SW480 (cell line): ENCODE measurements around the gene HHAT.
"Not testable (repeated sequence)": the region's sequence is repeated elsewhere in the genome, so short reads cannot be mapped to it uniquely, and the experiment has no call there.

ENCODE experiments used
- DNase-seq: peaks from one replicate; pipeline ENCODE4 v3.0.0-alpha.2; 2016; ENCODE audit warnings: low spot score

Gene HHAT

GRCh38 chr1:210397252-210397651, 68.5 kb downstream of the HHAT start:
- DNase-seq = no peak

DNA sequence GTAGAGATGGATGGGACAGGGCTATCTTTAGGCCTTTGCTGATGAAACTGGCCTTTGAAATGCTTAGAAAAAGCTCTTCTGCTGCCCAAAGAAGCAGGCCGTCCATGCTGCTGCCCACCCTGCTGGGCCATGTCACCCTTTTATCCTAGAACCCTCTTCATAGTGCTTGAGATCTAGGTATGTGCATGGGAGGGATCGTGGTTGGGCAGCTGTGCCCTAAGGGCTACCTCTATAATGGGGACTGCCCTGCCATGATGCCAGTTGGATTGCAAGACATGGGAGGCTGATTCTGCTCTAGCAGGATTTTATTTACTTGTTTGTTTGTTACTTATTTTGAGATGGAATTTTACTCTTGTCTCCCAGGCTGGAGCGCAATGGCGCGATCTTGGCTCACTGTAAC, 69.0 kb downstream of the HHAT start:
- no peak for DNase-seq

DNA sequence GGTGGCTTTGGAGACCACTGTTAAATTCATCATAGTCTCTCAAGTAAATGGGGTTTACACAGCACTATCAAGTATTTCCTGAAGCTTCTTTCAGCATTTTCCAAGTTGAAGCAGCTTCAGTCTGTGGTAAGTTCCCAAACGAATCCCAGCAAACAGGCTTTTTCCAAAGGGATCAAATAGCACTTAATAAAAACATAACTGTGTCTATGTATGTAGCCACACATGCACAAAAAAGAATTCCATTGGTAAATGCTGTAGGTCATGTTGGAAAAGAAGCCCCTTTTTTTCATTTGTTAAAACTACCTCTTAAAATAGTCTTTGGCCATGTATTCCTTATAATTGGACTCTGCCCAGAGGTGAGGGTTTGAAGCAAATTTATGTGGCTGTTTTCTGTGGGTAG, 69.8 kb downstream of the HHAT start:
- DNase-seq = no peak

DNA sequence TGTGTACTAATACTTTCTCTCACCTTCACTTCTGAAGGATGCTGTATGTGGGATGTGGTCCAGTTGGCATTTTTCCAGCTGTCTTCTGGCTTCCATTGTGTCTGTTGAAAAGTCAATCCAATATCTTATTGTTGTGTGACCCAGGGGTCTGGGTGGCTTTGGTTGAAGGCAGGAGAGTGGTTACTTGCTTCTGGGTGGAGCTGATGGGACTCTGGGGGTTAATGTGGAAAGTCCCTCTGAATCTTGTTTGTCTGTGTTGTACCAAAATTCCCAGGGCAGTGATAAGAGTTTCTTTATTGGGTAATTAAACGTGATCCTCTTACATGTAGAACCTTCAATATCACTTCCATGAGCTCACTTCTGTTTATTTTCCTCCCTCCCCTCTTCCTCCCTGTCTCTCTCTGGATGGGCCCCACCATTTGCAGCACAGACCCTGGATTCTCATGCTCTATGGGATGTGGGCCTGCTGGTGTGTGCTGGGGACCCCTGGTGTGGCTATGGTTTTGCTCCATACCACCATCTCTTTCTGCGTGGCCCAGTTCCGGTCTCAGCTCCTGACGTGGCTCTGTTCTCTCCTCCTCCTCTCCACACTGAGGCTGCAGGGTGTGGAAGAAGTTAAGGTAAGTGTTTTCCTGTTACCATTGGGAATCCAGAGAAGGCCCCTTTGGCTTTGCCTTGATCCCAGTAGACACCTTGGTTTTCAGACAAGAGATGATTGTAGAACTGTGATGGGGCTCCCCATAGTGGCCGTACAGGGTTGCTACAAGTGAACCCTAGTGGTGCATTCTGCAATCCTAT, 71.5 kb downstream of the HHAT start:
- DNase-seq = peak; percentile 81

DNA sequence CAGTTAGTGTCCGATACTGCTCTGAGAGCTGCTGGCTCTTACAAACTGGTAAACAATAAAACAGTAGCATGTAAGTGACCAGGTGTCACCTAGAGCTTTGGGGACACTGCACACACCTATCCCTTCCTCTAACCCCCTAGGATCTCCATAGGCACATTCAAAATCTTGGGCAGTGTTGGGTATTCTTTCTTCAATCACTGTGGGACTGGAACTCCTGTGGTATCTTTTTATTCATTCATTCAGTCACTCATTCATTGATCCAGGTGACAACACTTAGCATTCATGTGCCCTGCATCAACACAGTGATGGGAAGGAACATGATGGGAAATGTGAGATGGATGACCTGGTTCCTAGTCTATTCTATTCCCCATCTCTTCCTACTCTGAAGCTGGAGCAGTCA, 73.9 kb downstream of the HHAT start:
- DNase-seq = no peak

DNA sequence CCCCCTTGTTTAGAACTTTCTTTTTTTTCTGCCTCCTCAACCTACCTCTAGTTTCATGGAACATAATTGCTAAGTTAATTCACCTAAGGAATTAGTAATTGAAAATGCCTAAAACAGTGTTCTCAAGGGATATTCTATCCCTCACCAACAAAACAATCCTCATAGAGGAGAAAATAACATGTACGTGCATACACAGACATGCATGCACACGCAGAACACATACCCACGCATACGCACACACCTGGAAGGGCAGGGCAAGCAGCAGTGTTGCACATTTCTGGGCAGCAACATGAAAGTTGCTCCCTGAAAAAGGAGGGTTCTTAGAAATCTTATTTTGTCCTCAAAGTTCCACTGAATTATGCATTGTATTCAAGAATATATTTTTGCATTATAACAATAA, 76.6 kb downstream of the HHAT start:
- DNase-seq = no peak

GRCh38 chr1:210406341-210406740, 77.6 kb downstream of the HHAT start:
- not testable (repeated sequence) for DNase-seq

DNA sequence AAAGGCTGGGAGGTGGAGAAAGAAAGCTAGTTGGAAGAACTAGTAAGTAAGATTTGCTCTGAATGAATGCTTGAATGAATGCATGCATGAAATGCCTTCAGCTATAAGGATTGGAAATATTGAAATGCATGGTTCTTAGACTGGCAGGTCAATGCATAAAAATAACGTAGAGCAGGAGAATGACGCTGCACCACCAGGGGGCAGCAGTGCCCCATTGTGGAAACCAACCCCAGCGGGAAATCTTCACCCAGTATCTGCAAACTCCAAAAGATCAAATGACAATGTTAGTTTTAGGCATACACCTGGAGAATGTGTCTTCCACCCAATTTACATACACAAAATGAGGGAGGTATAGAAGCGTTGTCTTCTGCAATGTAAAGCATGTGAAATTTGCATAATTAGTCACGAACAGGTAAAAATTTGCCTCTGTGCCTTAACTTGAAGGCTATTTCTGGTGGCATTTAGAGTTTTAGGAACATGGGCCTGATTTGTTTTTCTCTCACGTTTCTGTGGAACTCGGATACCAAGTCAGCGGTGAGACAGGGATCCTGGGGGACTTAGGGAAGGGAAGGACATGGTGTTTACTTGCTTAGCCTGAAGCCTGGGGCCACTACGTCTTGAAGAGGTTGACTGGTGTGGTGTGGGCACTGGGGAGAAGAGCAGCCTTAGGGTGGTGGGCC, 78.6 kb downstream of the HHAT start:
- DNase-seq = peak; percentile 58

DNA sequence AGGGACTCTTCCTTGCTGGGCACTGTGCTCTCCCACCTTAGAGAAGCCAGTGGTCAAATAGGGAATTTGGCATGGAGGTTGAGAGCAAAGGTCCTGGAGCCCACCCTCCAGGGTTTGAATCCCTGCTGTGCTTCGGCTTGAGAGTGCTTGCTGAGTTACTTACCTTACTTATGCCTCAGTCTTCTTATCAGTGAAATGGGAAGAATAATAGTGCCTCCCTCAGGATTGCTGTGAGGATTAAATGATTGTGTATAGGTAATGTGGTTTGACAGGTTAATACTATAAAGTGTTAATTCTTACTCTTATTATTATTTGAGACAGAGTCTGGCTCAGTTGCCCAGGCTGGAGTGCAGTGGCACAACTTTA, 79.2 kb downstream of the HHAT start:
- DNase-seq = no peak

DNA sequence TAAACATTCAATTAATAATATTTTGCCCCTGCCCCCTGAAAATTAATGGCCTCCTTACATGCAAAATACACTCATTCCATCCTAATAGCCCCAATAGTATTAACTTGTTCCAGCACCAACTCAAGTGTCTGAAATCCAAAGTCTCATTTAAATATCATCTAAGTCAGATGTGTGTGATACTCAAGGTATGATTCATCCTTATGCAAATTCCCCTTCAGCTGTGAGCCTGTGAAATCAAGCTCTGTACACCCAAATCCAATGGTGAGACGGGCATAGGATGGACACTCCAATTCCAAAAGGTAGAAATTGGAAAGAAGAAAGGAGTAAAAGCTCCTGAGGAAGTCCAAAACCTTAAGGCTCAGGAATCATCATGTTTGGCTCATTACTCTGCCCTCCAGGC, 83.5 kb downstream of the HHAT start:
- no peak for DNase-seq

DNA sequence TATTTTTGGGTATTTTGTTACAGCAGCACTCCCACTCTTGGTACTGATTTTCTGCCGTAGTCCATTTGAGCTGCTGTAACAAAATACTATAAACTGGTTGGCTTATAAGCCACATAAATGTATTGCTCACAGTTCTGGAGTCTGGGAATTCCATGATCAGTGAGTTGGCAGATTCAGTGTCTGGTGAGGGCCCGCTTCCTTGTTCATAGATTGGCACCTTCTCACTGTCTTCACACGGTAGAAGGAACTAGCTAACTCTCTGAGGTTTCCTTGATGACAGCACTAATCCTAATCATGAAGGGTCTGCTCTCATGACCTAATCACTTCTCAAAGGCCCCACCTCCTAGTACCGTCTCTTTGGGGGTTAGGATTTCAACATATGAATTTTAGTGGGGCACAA, 85.2 kb downstream of the HHAT start:
- no peak for DNase-seq

DNA sequence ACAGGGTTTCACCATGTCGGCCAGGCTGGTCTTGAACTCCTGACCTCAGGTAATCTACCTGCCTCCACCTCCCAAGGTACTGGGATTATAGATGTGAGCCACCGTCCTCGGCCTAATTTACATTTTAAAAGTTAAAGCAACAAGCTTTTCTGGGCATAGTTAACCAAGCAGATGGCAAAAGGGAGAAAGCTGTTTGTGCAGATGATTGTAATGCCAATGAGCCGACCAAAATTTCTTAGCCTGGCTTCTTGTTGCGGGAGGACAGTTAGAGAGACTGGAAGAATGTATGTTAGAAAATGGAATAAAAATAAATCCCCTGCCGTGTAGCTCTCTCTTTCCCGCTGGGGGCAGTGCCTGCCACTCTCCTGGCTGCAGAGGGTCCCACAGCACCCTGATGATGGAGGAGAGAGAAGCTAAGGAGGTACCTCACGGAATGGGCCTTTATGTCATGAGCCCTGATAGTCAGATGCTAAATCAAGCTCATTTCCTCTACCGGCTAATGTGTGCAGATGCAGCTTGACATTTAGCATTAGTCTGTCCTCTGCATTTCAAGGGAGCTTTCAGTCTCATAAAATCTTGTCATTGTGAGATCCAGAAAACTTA, 87.2 kb downstream of the HHAT start:
- DNase-seq = no peak

DNA sequence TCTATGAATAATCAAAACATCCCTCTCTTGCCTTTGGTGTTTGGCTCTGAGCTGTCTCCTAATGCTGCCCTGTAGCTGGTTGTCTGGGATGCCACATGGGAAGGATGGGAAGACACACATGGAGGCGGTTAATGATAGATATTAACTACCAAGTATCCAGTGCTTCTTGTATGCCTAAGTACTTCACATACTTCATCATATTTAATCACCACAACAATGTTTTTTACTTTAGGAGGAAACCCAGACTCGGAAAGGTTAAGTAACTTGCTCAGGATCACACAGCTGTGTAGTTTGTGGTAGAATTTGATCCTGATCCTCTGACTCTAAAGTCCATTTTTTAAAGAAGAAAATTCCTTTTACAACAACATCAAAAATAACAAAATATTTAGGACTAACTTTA, 88.0 kb downstream of the HHAT start:
- DNase-seq = no peak

GRCh38 chr1:210417881-210418280, 89.2 kb downstream of the HHAT start:
- no peak for DNase-seq

GRCh38 chr1:210418863-210419650, 90.4 kb downstream of the HHAT start:
- no peak for DNase-seq

- DNase-seq = not testable (repeated sequence)
These were observed 98.0 kb downstream of the HHAT start for GRCh38 chr1:210426696-210427095.

GRCh38 chr1:210428696-210429095, 100.0 kb downstream of the HHAT start:
- DNase-seq = no peak

DNA sequence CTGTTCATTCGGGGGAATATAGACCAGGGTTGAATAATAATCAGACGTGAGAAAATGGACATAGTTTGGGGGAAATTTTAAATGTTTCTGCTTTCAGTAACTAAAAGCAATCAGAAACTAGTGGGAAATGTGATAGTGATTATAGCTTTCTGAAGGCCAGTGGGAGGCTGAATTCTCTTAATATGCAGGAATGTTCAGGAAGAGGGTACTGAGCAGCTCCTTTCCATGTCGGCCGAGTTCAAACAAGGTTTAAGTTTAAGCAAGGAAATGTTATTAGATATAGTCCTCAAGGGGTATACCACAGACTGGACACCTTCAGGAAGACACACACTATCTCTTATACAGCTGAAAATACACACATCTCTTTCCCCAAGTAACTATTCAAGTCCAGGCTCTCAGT, 105.5 kb downstream of the HHAT start:
- DNase-seq = no peak

DNA sequence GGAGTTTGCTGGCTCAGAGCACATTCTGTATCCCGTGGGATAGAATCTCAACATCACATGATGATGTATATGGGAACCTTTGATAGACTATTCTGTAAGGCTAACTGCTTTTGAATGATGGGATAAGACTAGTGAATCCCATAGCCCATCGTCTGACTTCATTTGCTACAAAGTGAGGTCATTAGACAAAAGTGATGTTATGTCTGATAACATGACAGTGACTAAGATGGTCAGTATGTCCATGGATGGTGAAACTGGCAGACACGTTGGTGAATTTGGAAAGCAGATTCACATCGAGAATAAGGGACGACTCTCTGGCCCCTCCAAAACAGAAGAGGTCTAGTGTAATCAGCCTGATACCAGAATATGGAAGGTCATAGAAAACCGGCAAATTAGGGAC, 108.4 kb downstream of the HHAT start:
- DNase-seq = no peak

DNA sequence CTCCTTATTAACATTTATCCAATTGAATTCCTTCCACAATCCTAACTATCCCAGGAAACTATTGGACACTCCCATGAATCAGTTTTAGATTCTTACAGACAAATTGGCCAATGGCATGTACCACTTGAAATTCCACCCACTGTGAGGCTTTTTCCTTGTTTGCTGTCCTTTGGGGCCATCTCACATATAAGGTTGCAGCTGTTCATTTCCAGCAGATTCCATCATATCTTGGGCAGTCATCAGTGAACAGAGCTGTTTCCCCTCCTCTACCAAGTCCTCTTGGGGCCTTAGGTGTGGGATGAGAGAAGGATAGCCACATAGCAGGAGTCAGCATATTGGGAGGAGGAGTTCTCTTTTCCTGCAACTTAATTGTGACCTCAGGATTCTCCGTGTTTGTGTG, 109.1 kb downstream of the HHAT start:
- no peak for DNase-seq

GRCh38 chr1:210438928-210439841, 110.5 kb downstream of the HHAT start:
- DNase-seq = peak; percentile 90

DNA sequence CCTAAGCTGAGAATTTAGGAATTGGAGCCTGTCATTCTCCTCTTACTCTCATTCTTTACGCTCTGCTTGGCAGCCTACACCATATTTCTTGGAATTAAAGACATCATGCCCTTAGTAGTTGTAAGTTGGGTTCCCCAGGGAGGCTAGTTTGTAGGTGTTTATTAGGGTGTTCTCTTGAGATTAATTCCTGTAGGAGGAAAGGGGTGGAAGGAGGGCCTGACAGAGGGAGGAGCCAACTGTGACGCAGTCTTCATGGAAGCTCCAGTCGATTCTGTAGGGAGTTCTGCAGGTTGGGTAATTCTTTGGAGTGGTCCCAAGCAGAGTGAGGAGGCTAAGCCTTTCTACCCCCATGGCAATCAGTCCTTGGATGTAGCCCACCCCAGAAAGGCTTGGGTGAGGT, 111.4 kb downstream of the HHAT start:
- DNase-seq = no peak
